GM21786 (cell line): ENCODE results near the gene SUPT20HL2.
"Not testable (repeated sequence)": the region's sequence is repeated elsewhere in the genome, so short reads cannot be mapped to it uniquely, and the experiment has no call there.

ENCODE experiments used
- ATAC-seq: cut with Tn5 transposase; IDR thresholded peaks from one replicate; pipeline ENCODE4 v1.9.1; 2021; ENCODE audit not compliant: unreplicated experiment

The SUPT20HL2 gene

DNA sequence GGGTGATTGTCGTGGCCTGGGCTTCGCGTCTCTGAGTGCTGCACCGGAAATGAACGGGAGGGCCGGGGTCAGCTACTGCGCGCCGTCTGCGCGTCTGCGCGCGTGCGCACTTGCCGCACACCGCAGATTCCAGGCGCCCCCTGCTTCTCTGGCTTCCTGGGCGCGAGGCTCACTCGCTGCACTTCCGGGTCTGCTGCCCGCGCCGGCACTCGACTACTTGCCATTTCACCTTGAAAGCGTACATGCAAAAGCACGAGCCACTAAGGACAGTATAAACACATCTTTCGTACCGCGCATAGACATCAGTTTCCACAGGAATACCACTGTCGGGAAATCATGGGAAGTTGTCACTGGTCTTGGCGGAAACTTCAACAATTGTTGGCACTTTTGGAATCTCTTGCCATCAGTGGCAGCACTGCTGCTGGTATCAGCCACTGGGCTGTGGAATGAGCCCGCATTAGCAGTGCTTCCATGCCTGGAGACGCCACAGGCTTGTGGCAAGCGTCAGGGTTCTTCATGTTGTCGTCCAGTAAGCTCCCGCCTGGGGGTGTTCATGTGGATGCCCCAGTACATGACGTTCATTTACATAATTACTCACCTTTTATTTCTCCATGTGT lies at the start of gene SUPT20HL2:
Gene SUPT20HL2, minus strand, starts transcription at position 51 of the 617 bp plus-strand sequence. CDS start 754 bp downstream, outside the sequence.
- ATAC-seq, result no peak

DNA sequence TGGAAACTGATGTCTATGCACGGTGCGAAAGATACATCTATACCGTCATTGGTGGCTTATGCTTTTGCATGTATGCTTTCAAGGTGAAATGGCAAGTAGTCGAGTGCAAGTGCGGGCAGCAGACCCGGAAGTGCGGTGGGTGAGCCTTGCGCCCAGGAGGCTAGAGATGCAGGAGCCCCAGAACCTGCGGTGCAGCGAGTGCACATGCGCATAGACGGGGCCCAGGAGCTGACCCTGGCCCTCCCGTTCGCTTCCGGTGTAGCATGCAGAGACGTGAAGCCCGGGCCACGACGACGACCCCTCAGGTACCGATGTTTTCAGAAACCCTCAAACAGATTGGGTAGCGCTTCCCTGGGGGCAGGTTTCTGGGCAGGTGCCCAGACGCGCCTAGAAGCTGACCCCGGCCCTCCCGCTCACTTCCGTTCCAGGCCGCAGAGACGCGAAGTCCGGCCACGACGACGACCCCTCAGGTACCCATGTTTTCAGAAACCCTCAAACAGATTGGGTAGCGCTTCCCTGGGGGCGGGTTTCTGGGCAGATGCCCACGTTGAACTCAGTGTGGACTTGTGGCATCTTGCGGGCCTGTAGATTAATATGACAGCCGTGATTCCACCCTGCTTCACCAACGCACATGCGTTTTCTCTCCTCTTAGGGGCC lies 48.3 kb upstream of the SUPT20HL2 start:
- not testable (repeated sequence) for ATAC-seq

DNA sequence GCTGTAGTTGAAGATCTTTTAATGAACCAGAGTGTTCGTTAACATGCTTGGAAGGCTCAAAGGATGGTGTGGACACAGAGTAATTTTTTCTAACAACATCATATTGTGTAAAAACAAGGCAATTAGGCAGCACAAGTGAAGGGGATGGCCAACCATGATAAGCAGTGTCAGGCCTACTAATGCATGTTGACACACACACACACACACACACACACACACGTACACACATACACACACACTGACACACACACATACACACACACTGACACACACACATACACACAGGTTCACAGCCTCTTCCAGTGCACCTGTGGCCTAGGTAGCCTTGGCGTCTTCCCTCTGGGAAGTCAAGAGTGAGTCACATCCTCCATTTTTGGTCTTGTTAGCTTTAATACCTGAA lies 46.4 kb upstream of the SUPT20HL2 start, which contains the start of gene SUPT20HL1:
Gene SUPT20HL1, plus strand, starts transcription at position 368 of the 400 bp plus-strand sequence. CDS start 2,122 bp downstream, outside the sequence.
- no peak for ATAC-seq

DNA sequence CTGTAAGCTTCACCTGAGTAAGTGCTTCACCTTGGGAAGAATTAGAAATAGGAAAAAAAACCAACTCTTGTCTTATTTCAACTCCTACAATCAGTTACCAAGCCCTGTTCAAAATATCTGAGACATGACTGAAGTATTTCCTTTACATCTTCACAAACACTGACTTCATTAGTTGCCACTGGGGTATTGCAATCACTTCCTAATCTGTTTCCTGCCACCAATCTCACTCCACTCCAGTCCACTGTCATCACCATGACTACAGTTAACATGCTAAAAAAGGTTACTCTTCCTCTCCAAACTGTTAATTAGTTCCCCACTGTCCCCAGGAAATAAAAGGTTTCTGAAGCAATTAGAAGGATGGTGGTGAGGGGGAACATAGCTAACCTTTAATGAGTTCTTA lies 43.2 kb upstream of the SUPT20HL2 start:
- no peak for ATAC-seq

DNA sequence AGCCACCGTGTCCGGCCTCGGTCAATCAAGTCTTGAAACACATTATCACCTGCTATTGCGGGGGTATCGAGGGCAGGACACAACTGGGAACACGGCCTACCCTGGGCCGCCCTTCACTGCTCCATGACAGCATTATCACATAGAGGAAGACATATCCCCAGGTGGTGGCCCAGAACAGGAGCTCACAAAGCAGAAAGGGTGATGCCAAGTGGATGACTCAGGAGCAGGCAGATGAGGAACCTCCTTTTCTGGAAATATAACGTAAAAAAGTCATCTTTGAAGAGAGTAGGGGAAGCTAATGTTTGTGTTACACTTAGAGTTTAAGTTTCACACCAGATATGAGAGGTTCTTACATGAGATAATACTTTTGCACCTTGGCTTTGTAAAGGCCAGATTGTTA lies 41.2 kb upstream of the SUPT20HL2 start:
- no peak for ATAC-seq

DNA sequence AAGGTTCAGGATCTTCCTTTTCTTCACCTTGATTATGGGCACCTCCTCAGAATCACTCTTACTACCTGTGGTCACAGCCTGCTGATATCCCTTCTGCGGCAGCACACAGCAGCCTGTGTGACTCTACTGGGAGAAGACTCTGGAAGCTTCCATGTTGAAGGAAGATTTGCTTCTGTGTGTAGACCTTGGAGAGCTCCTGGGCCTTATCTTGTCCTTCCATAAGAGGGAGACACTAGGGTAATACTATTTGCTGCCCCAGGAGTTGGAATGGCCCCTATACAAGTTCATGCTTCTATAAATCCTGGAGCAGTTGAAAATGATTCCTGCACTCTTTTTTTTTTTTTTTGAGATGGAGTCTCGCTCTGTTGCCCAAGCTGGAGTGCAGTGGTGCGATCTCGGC lies 36.3 kb upstream of the SUPT20HL2 start:
- ATAC-seq, result no peak

DNA sequence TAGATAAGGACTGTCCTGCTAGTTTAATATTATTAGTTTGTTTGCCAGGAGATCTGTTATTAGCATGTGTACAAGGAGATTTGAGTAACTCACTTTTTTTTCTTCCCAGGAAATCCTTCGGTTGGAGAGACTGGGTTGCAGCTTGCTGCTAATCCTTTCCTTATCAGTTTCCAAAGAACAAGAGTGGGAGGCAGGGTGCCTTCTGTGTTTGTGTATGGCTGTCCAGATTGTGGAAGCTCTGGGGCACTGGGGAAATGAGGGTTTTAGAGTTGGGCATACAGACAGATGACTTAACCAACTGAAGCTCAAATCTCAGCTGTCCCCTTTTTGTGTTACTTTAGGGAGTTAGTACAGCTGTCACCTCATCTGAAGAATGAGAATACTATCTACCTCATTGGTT lies 34.0 kb upstream of the SUPT20HL2 start:
- ATAC-seq, result no peak

DNA sequence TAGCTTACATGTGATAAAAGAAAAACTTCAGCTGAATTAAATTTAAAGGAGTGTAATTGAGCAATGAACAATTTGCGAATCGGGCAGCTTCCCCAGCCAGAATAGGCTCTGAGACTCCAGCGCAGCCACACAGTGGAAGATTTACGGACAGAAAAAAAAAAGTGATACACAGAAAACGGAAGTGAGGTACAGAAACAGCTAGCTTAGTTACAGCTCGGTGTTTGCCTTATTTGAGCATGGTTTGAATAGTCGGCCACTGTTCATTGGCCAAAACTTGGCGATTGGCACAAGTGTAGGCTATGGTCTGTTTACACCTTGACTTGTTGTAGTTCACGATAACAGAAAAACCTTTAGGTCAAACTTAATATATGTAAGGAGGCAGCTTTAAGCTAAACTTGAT lies 29.9 kb upstream of the SUPT20HL2 start:
- ATAC-seq, result peak; percentile 81

DNA sequence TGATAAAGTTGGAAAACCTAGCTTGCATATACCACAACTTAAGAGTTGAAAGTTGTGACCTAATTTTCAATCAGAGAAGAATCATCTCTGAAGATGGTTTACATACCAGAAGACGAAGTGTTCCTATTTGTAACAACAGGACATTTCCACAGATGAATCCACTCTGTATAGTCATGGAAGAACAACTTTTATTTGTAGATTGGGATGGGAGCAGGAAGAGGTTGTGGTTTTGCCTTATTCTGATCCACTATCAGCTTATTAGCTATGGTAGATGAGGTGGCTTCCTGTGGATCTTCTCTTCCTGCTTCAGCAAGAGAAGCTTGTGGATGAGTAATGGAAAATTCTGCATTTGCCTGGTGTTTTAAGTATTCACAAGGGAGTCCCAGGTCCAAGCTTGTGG lies 27.9 kb upstream of the SUPT20HL2 start:
- no peak for ATAC-seq

DNA sequence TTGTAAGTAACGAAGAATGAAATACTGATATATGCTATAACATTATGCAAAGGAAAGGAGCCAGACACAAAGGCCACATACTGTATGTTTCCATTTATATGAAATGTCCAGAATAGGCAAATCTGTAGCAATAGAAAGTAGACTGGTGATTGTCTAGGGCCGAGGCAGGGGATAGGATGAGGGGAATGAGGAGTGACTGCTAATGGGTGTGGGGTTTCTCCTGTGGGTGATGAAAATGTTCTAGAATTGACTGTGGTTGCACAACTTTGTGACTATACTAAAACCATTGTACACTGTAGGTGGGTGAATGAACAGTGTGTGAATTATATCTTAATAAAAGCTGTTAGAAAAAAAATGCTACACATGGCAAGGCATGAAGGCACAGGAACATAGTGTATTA lies 26.6 kb upstream of the SUPT20HL2 start:
- ATAC-seq, result no peak

DNA sequence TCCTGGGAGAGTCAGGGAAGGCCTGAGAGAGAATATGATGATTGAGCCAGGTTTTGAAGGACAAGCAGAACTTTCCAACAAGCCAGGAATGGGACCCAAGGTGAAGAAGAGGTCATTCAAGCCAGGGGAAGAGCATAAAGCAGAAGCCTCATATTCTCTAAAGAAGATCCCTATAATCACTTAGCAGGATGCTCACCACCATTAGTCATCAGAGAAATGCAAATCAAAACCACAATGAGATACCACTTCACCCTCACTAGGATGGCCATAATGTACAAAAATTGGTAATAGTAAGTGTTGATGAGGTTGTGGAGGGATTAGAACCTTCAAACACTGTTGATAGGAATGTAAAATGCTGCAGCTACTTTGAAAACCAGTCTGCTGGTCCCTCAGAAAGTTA lies 26.0 kb upstream of the SUPT20HL2 start:
- no peak for ATAC-seq

DNA sequence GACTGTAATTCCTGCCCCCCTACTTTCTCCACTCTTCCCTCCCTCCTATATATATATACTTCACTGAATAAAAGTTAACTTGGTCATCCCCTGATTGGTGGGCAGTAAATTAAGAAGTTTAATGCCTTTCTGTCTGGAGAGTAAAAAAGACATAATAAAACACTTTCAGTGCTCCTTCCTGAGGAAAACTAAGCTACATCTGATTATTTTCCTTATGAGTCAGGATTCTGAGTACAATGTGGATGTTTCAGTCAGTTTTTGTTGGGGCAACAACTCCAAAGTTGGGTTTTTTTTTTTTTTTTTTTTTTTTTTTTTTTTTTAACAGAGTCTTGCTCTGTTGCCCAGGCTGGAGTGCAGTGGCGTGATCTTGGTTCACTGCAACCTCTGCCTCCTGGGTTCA lies 22.0 kb upstream of the SUPT20HL2 start:
- ATAC-seq, result no peak

DNA sequence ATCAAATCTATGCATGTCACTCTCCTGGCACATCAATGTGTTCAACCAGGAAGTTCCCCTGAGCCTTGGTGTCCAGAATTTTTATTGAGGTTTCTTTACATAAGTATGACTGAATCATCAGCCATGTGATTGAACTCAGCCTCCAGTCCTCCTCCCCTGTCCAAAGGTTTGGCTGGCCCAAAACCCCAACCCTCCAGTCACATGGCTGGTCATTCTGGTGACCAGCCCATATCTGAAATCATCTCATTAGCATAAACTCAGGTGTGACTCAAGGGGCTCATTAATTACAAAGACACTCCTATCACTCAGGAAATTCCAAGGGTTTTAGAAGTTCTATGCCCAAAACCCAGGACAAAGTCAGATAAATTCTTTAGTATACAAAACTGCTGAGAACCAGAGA lies 20.6 kb upstream of the SUPT20HL2 start:
- ATAC-seq, result no peak

DNA sequence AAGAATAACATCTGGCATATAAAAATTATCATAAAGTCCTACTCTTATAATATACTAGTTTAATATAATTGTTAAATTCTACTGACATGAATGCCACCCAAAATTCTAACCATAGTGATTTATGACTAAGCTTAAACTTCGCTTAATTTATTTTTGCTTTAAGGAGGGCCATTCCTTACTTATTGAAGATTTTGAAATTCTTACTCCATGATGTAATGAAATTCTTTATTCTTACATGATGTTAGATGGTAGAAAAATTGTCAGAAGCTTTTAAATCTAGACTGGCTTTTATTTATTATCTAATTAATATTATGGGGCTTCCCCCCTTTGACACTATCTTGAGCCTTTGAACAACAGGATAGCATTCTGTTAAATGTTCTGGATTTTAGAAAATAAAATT lies 19.5 kb upstream of the SUPT20HL2 start:
- no peak for ATAC-seq

DNA sequence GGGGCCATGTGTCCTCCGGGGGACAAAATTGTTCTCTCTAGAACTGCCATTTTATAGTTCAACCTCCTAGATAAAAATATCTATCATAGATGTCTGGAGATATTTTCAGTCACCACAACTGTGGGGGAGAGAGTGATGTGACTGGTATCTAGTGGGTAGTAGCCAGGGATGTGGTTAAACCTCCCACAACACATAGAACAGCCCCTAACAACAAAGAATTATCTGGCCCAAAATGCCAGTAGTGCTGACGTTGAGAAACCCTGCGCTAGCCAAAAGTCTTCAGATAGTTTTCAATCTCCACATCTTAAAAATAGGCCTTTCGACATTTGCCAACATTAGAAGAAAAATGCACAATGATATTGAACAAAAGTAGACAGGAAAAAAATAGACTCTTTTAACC lies 19.0 kb upstream of the SUPT20HL2 start:
- no peak for ATAC-seq

DNA sequence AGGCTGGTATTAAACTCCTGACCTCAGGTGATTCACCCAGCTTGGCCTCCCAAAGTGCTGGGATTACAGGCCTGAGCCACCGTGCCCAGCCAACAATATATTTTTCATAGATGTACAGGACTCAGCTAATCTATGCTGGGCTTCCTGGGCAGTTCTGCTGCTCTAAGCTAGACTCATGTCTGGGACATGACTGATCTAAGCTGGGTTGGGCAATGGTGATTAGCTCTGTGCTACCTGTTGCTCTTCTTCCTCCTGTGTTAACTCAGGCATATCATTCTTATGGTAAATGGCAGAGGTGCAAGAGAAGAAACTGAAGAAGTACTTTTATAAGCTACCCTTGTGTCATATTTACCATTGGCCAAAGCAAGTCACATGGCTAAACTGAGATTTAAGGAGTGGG lies 11.4 kb upstream of the SUPT20HL2 start:
- no peak for ATAC-seq

DNA sequence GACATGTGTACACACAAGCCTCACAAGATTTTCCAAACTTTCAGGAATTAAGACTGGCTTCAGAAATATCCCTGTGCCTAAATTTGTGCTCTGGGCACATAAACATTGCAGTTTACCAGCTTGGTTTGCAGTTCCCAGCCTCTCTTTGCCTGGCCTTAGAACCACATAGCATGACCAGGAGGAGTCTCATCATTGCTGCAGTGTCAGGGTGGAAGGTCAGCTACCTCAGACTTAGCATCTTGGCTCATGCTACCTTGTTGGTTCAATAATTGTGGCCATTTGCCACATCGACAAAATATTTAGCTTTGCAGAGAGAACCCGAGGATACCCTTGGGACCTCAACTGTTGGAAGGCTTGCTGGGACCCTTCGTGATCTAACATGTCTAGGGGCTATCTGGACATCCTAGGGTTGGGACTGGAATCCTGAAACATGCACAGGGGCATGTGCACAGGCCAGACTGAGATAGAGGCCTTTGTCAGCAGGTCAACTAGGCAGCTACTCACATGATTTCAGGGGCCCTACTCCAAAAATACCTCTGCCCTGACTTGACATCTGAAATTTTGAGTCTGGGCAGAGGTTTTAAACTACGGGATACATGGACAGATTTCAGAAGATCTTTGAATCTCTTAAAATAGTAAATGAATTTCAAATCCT lies 8.0 kb upstream of the SUPT20HL2 start:
- no peak for ATAC-seq

DNA sequence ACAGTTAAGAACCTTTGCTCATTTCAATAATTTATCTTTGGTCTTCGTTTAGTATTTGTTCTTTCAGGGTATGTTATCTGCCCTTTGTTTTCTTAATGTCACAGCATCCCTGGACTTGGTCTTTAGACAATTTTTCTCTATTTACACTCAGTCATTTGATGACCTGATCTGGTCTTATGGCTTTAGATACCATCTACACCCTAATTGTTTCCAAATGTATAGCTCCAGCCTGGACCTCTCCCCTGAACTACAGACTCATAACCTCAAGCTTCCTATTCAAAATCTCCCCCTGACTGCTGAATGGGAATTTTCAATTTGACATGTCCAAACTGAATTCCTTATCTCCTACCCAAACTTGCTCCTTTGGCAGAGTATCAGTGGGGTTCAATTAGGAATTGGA lies 3.7 kb upstream of the SUPT20HL2 start:
- no peak for ATAC-seq

DNA sequence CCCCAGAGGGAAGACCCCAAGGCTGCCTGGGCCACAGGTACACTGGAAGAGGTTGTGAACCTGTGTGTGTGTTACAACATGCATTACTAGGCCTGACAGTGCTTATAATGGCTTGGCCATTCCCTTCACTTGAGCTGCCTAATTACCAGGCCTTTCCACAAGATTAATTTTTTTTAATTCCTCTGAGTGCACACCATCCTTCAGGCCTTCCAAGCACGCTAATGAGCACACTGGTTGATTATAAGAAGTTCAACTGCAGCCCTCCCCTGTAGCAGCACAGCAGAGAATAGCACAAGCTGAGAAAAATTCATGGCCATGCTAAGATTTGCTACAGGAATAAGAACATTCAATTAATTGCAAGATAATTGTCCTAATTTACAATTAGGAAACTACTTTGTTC lies 2.2 kb upstream of the SUPT20HL2 start:
- ATAC-seq, result no peak

DNA sequence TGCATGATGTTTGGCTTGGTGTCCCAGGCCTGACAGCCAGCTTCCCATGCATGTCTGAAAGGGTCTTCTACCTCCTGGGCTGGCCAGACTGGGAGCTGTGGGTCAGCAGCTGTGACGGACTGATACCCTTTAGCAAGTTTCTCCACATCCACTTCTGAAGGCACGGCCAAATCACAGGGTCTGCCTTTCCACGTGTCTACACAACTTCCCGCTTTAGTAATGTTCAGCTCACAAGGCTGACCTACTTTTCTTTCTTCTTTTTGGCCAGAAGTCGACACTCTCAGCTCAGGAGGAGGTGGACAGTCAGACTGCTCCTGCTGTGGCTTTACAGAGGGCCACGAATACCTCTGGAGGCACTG lies 1.6 kb downstream of the SUPT20HL2 start:
- ATAC-seq, result not testable (repeated sequence)

DNA sequence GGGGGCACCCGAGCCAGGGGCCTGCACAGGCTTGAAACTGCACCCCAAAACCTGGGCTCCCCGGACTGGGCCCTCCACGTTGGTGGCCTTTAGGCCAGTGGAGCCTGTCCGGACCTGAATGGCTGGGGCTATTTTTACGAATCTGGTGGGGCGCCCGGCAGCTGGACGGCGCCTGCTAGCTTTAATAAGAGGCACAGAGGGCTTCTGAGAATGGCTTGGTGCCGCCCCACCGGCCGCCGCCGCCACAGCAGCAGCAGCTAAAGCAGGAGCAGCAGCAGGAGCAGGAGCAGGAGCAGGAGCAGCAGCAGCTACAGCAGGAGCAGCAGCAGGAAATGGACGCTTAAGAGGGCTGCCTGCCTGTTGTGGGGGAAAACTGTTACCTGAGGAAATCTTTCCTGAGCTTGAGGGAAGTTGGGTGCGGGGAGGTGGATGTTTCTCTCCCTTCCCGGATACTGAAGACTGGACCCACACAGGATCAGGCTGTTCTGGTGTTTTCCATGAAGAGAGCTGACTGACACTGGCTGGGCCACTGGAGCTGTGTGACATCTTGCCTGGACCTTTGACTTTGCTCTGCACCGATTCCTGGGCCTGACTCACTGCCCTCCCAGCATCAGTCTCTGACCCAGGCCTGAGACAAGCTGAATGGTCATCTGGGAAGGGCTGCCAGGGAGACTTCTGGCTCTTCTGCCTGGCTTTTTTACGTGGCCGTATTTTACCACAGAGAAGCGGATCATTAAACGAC lies 2.2 kb downstream of the SUPT20HL2 start:
- ATAC-seq, result not testable (repeated sequence)

DNA sequence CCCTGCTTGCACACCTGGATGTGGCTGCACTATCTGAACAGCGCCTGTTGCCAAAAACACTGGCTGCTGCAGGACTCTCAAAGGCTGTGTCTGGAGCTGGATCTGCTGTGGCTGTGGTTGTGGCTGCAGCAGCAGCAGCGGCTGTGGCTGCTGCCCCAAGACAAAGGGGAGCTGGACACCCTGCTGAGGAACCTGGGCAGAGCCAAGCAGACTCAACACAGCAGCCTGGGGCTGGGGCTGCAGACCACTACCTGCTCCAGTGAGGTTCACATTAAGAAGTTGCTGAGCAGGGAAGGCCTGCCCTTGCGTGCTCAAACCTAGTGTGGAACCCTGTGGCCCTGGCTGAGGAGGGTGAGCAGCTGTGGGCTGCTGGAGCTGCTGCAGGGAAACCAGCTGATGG lies 3.0 kb downstream of the SUPT20HL2 start:
- not testable (repeated sequence) for ATAC-seq
